Subcutaneous abdominal adipose tissue (tissue), 5 donors: ENCODE results near the gene OPN1LW.
"Not testable (repeated sequence)": the region's sequence is repeated elsewhere in the genome, so short reads cannot be mapped to it uniquely, and the experiment has no call there.

Experiments used
- H3K27ac ChIP-seq: one replicate; pipeline ENCODE4 v1.7.0; 2013; ENCODE audit warnings: low read depth, mild to moderate bottlenecking, inconsistent platforms, low read length, moderate library complexity
- H3K27me3 ChIP-seq, 5 donors: one replicate each; pipeline ENCODE4 v1.7.0; 2013; ENCODE audit warnings: low read length in 5 of 5, inconsistent platforms in 1 of 5; ENCODE audit not compliant: control insufficient read depth in 5 of 5, insufficient read depth in 4 of 5
- H3K36me3 ChIP-seq, 5 donors: one replicate each; pipeline ENCODE4 v1.7.0; 2013; ENCODE audit warnings: low read length in 5 of 5; ENCODE audit not compliant: control insufficient read depth in 5 of 5, insufficient read depth in 5 of 5
- H3K4me1 ChIP-seq, 5 donors: one replicate each; pipeline ENCODE4 v1.7.0; 2013; ENCODE audit warnings: low read length in 5 of 5, mild to moderate bottlenecking in 3 of 5, moderate library complexity in 1 of 5; ENCODE audit not compliant: control insufficient read depth in 5 of 5, insufficient read depth in 5 of 5
- H3K4me3 ChIP-seq, 5 donors: one replicate each; pipeline ENCODE4 v1.7.0; 2013; ENCODE audit warnings: low read length in 5 of 5, low read depth in 1 of 5
- H3K9ac ChIP-seq, 5 donors: one replicate each; pipeline ENCODE4 v1.7.0; 2013; ENCODE audit warnings: low read length in 5 of 5, mild to moderate bottlenecking in 4 of 5, moderate library complexity in 3 of 5
- H3K9me3 ChIP-seq, 5 donors: one replicate each; pipeline ENCODE4 v1.7.0; 2013; ENCODE audit warnings: low read length in 5 of 5; ENCODE audit not compliant: control insufficient read depth in 5 of 5
- donor health status: healthy.
- donor health status: healthy.
- donor health status: healthy.
- donor health status: healthy.
- donor health status: healthy.

The OPN1LW gene

DNA sequence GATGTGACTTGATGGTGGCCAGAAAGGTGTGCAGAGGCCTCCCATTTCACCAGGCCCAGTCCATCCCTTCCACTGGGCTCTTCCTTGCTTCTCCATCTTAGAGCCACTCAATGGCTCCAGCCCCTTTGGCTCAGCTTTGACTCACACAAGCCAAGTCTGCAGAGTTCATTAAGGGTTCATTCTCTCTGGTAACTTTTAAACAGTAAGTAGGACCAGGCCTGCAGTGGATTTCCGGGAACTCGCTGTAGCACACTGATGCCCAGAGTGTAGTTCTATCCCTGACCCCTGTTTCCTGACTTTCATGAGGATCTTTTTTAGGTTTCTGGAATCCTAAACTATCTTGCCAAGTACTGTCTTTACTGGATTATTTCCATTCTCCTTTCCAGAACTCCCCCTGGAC lies 50.3 kb downstream of the OPN1LW start:
- not testable (repeated sequence) for H3K4me3 ChIP-seq, H3K9ac ChIP-seq, H3K27ac ChIP-seq, H3K4me1 ChIP-seq, H3K27me3 ChIP-seq, H3K36me3 ChIP-seq, H3K9me3 ChIP-seq

DNA sequence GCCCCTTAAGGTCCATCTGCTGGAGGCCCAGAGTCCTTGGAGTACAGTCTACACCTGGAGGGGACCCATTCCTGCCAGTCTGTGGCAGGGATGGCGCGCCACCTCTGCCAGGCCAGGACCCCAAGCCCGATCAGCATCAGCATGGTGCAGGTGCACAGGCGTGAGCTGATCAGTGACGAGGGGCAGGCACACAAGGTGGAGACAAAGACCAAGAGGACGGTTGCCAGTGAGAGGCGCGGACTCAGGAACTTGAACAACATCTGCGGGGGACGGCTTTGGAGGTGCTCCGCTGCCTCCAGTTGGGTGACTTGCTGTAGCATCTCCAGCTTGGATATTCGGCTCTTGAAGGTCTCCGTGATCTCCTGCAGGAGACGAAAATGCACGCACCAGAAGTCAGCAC lies 52.4 kb downstream of the OPN1LW start:
- not testable (repeated sequence) for H3K4me3 ChIP-seq, H3K9me3 ChIP-seq, H3K27ac ChIP-seq, H3K4me1 ChIP-seq, H3K27me3 ChIP-seq, H3K36me3 ChIP-seq, H3K9ac ChIP-seq
